SK-N-SH treated with all-trans-retinoic acid at 6 μM for 48 hours (cell line): ENCODE measurements around the gene GMCL1.

ENCODE experiments used
- ATAC-seq: fragments of 200-7000 bp; cut with Tn5 transposase; 3 replicates; pipeline ENCODE4 v1.9.1; 2020; ENCODE audit warnings: mild to moderate bottlenecking, moderate library complexity
- ARNTL ChIP-seq: fragments of 450-650 bp; formaldehyde crosslinking; IDR thresholded peaks from 2 replicates; pipeline ENCODE4 v1.5.0; 2020; ENCODE audit warnings: low read depth, mild to moderate bottlenecking, moderate library complexity, borderline replicate concordance
- CSDC2 ChIP-seq: fragments of 250-450 bp; sonication (Bioruptor Pico); IDR thresholded peaks from 2 replicates; pipeline ENCODE4 v1.5.0; 2020; ENCODE audit warnings: mild to moderate bottlenecking, moderate library complexity
- ESRRG ChIP-seq: fragments of 250-450 bp; sonication (Bioruptor Pico); IDR thresholded peaks from 2 replicates; pipeline ENCODE4 v1.6.1; 2021; ENCODE audit warnings: mild to moderate bottlenecking
- GLIS3 ChIP-seq: fragments of 250-450 bp; sonication (Bioruptor Pico); IDR thresholded peaks from 2 replicates; pipeline ENCODE4 v1.5.0; 2020; ENCODE audit warnings: mild to moderate bottlenecking, moderate library complexity
- ISL1 ChIP-seq: fragments of 250-450 bp; sonication (Bioruptor Pico); IDR thresholded peaks from 2 replicates; pipeline ENCODE4 v2.1.2; 2022; ENCODE audit warnings: mild to moderate bottlenecking, moderate library complexity
- OSR1 ChIP-seq: fragments of 250-450 bp; sonication (Bioruptor Pico); IDR thresholded peaks from 2 replicates; pipeline ENCODE4 v1.8.0; 2022; ENCODE audit warnings: moderate library complexity, mild to moderate bottlenecking, inconsistent platforms
- PATZ1 ChIP-seq: fragments of 250-450 bp; sonication (Bioruptor Pico); IDR thresholded peaks from 2 replicates; pipeline ENCODE4 v1.8.0; 2020; ENCODE audit warnings: mild to moderate bottlenecking, moderate library complexity, borderline replicate concordance
- POU6F1 ChIP-seq: fragments of 250-450 bp; sonication (Bioruptor Pico); IDR thresholded peaks from 2 replicates; pipeline ENCODE4 v1.8.0; 2021; ENCODE audit warnings: low read depth, mild to moderate bottlenecking, moderate library complexity, borderline replicate concordance
- PPARA ChIP-seq: fragments of 250-450 bp; sonication (Bioruptor Pico); IDR thresholded peaks from 2 replicates; pipeline ENCODE4 v1.5.0; 2020; ENCODE audit warnings: mild to moderate bottlenecking, borderline replicate concordance
- RARB ChIP-seq: fragments of 250-450 bp; sonication (Bioruptor Pico); IDR thresholded peaks from 2 replicates; pipeline ENCODE4 v1.8.0; 2021; ENCODE audit warnings: mild to moderate bottlenecking, moderate library complexity
- SNAI2 ChIP-seq: fragments of 250-450 bp; sonication (Bioruptor Pico); IDR thresholded peaks from 2 replicates; pipeline ENCODE4 v1.5.0; 2020; ENCODE audit warnings: mild to moderate bottlenecking, moderate library complexity
- TCF4 ChIP-seq: fragments of 250-450 bp; sonication (Bioruptor Pico); IDR thresholded peaks from 2 replicates; pipeline ENCODE4 v1.8.0; 2021; ENCODE audit warnings: mild to moderate bottlenecking, moderate library complexity, borderline replicate concordance
- TOX ChIP-seq: fragments of 250-450 bp; sonication (Bioruptor Pico); IDR thresholded peaks from 2 replicates; pipeline ENCODE4 v1.8.0; 2021; ENCODE audit warnings: mild to moderate bottlenecking, moderate library complexity, borderline replicate concordance
- TSHZ2 ChIP-seq: fragments of 250-450 bp; sonication (Bioruptor Pico); IDR thresholded peaks from 2 replicates; pipeline ENCODE4 v1.5.0; 2020; ENCODE audit warnings: mild to moderate bottlenecking, moderate library complexity
- ZC3H10 ChIP-seq: fragments of 250-450 bp; sonication (Bioruptor Pico); IDR thresholded peaks from 2 replicates; pipeline ENCODE4 v1.5.1; 2021; ENCODE audit warnings: mild to moderate bottlenecking, moderate library complexity
- ZFP3 ChIP-seq: fragments of 250-450 bp; sonication (Bioruptor Pico); IDR thresholded peaks from 2 replicates; pipeline ENCODE4 v1.5.0; 2020; ENCODE audit warnings: mild to moderate bottlenecking, moderate library complexity
- ZFP30 ChIP-seq: fragments of 450-650 bp; formaldehyde crosslinking; IDR thresholded peaks from 2 replicates; pipeline ENCODE4 v1.5.0; 2022; ENCODE audit warnings: mild to moderate bottlenecking, moderate library complexity
- ZNF565 ChIP-seq: fragments of 450-650 bp; formaldehyde crosslinking; conservative IDR thresholded peaks from 2 replicates; pipeline ENCODE4 v1.5.0; 2020; ENCODE audit warnings: low read depth, mild to moderate bottlenecking, moderate library complexity
- ZNF70 ChIP-seq: fragments of 450-650 bp; formaldehyde crosslinking; IDR thresholded peaks from 2 replicates; pipeline ENCODE4 v1.5.0; 2020; ENCODE audit warnings: mild to moderate bottlenecking, moderate library complexity
- ZNF8 ChIP-seq: fragments of 450-650 bp; formaldehyde crosslinking; IDR thresholded peaks from 2 replicates; pipeline ENCODE4 v1.5.0; 2020; ENCODE audit warnings: mild to moderate bottlenecking, moderate library complexity

Gene GMCL1

GRCh38 chr2:69835666-69836065, 6.2 kb downstream of the GMCL1 start:
- no peak for ATAC-seq
- TF ChIP-seq ZNF8 (no peak), TCF4 (CRISPR knock-in tag) (no peak), ARNTL (CRISPR knock-in tag) (no peak), RARB (CRISPR knock-in tag) (no peak), OSR1 (CRISPR knock-in tag) (no peak), ZFP3 (CRISPR knock-in tag) (no peak), TSHZ2 (CRISPR knock-in tag) (no peak), ZC3H10 (no peak), POU6F1 (CRISPR knock-in tag) (no peak), CSDC2 (no peak), ZFP30 (no peak), ESRRG (CRISPR knock-in tag) (no peak), TOX (CRISPR knock-in tag) (no peak), GLIS3 (CRISPR knock-in tag) (no peak), PPARA (no peak), SNAI2 (CRISPR knock-in tag) (no peak), ISL1 (CRISPR knock-in tag) (no peak)

GRCh38 chr2:69836316-69836715, 6.9 kb downstream of the GMCL1 start:
- no peak for TF ChIP-seq ZNF565
- ATAC-seq = no peak

- no peak for ATAC-seq
- TF ChIP-seq TOX (CRISPR knock-in tag) (no peak), ZNF565 (no peak), GLIS3 (CRISPR knock-in tag) (no peak), PATZ1 (CRISPR knock-in tag) (no peak), POU6F1 (CRISPR knock-in tag) (no peak), TCF4 (CRISPR knock-in tag) (no peak), RARB (CRISPR knock-in tag) (no peak), ISL1 (CRISPR knock-in tag) (no peak), ZNF70 (no peak), CSDC2 (no peak), ESRRG (CRISPR knock-in tag) (no peak), OSR1 (CRISPR knock-in tag) (no peak), SNAI2 (CRISPR knock-in tag) (no peak)
- TF ChIP-seq, all 23 proteins: peak for 0
Measured at GRCh38 chr2:69837533-69837932, 8.1 kb downstream of the GMCL1 start.

GRCh38 chr2:69843993-69844392, 14.5 kb downstream of the GMCL1 start:
- ATAC-seq = no peak
- TF ChIP-seq ISL1 (CRISPR knock-in tag) (no peak), ESRRG (CRISPR knock-in tag) (no peak), TSHZ2 (CRISPR knock-in tag) (no peak), CSDC2 (no peak), POU6F1 (CRISPR knock-in tag) (no peak), ZFP3 (CRISPR knock-in tag) (no peak), ARNTL (CRISPR knock-in tag) (no peak), PPARA (no peak), ZNF70 (no peak), PATZ1 (CRISPR knock-in tag) (no peak), ZNF8 (no peak), ZNF565 (no peak), SNAI2 (CRISPR knock-in tag) (no peak)
